Right renal pelvis (tissue), 4 donors: ENCODE results near the gene OLFML2B. TPM values are rescaled to one million over a fixed set of nuclear protein-coding genes. Genes with fewer than 3 reads are reported as not detected.
"Not testable (repeated sequence)": the region's sequence is repeated elsewhere in the genome, so short reads cannot be mapped to it uniquely, and the experiment has no call there.

Experiments used
- DNase-seq, 4 donors: peaks; one replicate each; pipeline ENCODE4 v3.0.0-alpha.2; 2013; ENCODE audit warnings: low read depth in 4 of 4, low spot score in 3 of 4, missing footprints in 1 of 4
- polyA plus RNA-seq, 4 donors: library from polyadenylated mRNA; unstranded; fragments of 120-200 nt; gene quantifications; one replicate each; pipeline ENCODE4 v1.2.1, GENCODE V29; 2013; ENCODE audit not compliant: insufficient read length in 4 of 4

The OLFML2B gene
- 10 to 100 TPM in 2 of 4 donors, 1 to 10 TPM in 2; 9.3 to 15.1 (median 10.2) TPM for polyA plus RNA-seq

DNA sequence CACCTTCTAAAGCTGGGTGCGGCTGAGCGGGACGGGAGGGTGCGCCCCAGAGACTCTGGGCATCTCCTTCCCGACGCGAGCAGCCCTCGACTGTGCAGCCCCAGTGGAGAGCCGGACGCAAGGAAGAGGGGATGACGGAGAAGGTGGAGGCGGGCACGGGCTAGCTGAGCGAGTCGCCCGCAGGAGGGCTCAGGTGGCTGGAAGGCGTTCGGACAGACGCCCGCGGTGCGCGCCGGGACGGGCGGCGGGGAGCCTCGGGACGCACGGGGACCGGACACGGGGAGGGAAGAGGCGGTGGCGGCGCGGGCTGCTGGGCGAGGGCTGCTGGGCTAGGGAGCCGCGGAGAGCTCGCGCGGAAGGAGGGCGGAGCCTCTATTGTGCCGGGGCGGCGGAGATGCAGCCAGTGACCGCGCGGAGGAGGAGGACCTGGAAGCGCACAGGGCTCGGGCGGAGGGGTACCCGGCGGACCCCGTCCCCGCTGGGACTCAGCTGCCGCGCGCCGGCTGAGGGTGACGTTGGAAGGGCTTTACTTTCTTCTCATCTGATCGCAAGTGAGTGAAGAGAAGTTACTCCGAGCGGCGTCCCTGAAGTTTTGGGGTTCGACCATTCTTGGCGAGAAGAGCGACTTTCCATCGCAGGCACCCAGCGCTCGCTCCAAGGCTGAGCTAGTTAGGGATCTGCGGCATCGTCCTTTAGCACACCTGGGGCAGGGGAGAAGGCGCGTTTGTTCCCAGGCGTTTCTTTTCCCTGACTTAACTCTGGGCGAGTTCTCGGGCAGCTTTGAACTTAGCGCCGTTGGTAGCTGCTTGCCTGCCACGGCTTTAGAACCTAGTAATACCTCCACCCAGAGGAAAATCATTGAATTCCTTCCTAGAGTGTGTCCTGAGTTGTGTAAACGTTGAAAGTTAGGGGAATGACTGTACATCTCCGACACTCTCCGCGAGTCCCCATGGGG is at the start of gene OLFML2B:
Gene OLFML2B, minus strand, starts transcription at position 323 of the 955 bp plus-strand sequence. CDS start 439 bp downstream, outside the sequence.
- no peak for DNase-seq

GRCh38 chr1:162072740-162073139 is 49.1 kb upstream of the OLFML2B start:
- DNase-seq, result no peak

DNA sequence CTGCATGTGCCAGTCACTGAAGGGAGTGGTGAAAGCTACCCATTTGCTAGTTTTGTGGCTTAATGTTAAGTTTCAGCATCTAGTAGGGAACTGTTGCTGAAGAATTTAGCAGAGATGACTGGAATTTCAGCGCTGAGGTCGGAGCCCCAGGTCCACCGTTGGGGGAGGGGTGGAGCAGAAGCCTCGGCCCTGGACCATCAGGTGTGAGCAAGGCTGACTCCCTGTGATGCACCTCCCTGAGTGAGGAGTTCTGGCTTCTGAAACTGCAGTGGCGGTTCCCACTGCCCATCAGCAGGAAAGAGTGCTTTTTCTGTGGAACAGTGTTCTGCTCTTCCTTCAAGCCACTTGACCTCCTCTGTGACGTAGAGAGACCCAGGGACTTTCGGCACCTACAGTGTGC is 47.2 kb upstream of the OLFML2B start:
- DNase-seq, result no peak

DNA sequence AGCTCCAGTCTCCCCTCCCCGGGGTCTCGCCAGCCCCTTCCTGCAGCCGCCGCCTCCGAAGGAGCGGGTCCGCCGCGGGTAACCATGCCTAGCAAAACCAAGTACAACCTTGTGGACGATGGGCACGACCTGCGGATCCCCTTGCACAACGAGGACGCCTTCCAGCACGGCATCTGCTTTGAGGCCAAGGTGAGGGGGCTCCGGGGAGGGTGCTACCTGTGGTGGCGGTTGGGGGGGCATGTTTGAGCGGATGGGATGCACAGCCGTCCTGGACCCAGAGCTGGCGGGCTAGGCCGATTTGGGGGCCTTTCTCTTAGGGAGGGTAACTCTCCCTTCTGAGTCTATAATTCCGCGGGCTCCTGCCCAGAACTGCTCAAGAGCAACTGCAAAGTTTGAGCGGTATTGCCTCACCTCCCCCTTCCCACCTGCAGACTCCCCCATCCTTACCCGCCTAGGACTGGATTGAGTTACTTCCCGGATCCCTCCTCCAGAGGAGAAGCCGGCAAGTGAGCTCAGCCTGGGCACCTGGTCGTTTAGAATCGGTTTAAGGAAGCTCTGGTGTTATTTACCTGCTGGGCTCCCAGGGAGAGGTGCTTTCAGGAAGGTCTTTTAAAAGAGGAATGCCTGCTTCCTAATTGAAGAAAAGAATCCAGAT is 46.6 kb upstream of the OLFML2B start:
- no peak for DNase-seq

DNA sequence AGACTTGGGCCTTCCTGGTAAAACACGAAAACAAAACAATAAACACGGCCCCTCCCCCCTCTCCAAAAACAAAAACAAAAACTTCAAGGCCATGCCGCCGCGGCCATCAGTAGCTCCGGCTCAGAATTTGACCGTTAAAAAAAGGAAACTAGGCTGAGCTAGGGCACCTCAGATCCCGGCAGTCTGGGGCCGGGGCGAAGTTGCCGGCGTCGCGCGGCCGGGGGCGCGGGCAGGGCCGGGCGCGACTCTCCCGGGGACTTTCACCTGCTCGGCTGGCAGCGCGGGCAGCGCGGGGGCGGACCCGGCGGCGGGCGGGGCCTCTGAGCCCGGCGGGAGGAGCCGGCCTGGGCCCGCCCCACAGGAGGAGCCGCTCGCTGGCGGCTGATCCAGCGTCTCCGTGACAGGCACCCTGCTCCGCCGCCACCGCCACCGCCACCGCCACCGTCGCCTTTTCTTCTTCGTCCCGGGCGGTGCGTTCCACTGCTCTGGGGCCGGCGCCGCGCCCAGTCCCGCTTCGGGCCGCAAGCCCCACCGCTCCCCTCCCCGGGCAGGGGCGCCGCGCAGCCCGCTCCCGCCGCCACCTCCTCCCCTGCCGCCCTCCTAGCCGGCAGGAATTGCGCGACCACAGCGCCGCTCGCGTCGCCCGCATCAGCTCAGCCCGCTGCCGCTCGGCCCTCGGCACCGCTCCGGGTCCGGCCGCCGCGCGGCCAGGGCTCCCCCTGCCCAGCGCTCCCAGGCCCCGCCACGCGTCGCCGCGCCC is 45.8 kb upstream of the OLFML2B start, which contains the start of gene NOS1AP:
Gene NOS1AP, plus strand, starts transcription at position 358 of the 760 bp plus-strand sequence. CDS start 487 bp downstream, outside the sequence.
- no peak for DNase-seq

DNA sequence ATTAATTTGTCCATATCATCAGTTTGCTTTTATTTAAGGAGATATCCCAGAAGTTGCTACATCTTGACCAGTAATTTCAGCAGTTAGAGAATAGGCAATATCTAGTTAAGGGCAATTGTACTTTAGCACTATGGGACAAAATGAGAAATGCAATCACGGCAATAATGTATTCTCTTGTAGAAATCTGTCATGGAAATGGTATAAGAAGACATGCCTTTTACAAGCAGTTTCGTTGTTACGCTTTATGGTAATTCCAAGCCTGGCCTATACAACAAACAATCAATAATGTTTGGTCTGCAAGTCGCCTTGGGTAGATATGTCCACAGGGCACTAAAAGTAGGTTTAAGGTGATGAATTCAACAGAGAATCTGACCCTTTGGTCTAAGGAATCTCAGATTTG is 44.6 kb upstream of the OLFML2B start:
- DNase-seq, result no peak

- no peak for DNase-seq
Observed at GRCh38 chr1:162067466-162067865, 43.8 kb upstream of the OLFML2B start.

DNA sequence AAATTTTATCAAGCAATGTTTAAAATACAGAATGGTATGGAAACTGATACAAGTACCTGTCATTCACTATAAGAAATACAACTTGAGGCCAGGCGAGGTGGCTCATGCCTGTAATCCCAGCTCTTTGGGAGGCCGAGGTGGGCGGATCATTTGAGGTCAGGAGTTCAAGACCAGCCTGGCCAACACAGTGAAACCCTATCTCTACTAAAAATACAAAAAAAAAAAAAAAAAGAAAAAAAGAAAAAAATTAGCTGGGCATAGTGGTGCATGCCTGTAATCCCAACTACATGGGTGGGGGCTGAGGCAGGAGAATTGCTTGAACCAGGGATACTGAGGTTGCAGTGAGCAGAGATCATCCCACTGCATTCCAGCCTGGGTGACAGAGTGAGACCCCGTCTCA is 43.2 kb upstream of the OLFML2B start:
- DNase-seq, result not testable (repeated sequence)

- no peak for DNase-seq
Observed at GRCh38 chr1:162065016-162065415, 41.3 kb upstream of the OLFML2B start.

DNA sequence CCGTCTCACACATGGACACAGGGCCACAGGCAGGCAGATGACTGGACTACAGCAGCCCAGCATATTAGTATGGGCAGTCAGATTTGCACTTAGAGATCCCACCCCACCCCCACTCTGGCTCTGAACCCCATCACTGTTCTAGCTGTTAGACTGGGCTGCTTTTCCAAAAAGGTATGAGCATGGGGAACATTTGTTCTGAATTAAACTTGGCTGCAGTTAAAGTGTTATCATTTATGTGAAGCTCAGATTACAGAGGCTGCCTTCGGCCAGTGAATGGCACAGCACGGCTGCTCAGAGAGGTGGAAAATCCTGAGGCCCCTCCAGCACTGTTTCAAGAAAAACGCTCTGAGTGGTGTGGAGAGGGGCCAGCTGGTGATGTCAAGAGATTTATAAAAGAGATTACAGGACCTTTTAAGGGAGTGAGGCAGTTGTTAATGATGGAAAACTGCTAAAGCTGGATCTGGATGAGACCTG is 38.9 kb upstream of the OLFML2B start:
- no peak for DNase-seq

DNA sequence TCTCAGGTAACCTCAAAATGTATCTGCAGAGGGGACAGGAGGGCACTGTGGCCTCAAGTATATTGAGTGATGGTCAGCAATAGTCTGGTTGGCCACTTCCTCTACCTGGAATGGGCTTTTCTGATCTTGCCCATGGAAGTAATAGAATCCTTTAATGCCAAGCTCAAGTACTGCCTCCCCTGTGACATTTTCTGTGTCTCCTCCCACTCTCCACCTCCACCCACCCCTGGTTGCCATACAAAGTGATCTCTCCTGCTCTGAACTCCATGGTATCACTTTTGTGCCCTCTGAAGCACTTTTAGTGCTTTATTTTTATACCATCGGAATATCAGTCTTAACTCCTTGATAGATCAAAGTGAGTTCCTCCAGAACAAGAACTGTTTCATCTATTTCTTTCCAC is 36.6 kb upstream of the OLFML2B start:
- DNase-seq, result no peak

- no peak for DNase-seq
Observed at GRCh38 chr1:162059721-162060120, 36.1 kb upstream of the OLFML2B start.

DNA sequence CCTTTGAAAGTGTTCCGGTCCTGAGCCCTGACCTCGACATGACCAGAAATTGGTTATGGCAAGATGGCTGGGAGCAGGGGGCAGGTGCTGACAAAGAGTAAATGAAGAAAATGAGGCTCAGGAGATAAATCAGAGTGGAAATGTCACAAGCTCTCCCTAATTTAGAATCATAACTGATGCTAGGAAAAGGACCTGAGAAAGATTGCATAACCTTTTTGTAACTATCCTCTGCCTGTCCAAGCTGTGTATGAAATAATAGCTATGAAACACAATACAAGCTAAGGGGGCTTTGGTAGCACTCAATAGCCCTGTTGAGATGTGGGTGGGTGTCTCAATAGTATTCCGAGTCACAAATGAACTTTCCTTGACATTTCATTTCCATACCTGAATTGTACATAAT is 32.9 kb upstream of the OLFML2B start:
- DNase-seq, result no peak

- DNase-seq, result peak in 1 of 4 donors; percentile 60
Observed at GRCh38 chr1:162056043-162056442, 32.4 kb upstream of the OLFML2B start.

- no peak for DNase-seq
Observed at GRCh38 chr1:162055062-162055461, 31.4 kb upstream of the OLFML2B start.

DNA sequence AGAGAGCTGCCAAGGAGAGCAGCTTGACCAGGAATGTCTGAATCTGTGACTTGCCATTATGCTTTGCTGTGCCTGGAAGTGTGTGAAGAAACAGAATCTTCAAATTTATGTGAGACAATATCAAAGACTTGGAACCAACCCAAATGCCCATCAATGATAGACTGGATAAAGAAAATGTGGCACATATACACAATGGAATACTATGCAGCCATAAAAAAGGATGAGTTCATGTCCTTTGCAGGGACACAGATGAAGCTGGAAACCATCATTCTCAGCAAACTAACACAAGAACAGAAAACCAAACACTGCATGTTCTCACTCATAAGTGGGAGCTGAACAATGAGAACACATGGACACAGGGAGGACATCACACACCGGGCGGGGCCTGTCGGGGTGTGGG is 30.3 kb upstream of the OLFML2B start:
- DNase-seq, result not testable (repeated sequence)

- DNase-seq, result no peak
Observed at GRCh38 chr1:162046921-162047320, 23.3 kb upstream of the OLFML2B start.

- no peak for DNase-seq
Observed at GRCh38 chr1:162042361-162042760, 18.7 kb upstream of the OLFML2B start.

DNA sequence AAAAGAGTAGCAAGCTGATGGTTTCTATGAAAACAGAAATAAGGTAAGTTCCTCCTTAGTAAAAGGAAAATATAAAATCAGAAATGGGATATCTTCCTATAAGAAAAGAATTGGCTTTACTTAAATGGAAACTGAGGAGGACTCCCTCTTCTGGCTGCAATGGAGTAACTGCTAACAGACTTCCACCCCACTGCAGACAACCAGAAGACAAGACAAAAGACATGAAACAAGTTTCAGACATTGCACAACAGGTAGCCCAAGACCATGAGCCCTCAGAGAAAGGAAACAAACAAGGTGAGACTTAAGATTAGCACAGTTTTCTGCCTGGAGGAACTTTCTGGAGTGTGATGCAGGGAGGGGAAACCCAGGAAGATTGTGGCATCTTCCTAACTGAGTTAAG is 17.0 kb upstream of the OLFML2B start:
- DNase-seq, result no peak

DNA sequence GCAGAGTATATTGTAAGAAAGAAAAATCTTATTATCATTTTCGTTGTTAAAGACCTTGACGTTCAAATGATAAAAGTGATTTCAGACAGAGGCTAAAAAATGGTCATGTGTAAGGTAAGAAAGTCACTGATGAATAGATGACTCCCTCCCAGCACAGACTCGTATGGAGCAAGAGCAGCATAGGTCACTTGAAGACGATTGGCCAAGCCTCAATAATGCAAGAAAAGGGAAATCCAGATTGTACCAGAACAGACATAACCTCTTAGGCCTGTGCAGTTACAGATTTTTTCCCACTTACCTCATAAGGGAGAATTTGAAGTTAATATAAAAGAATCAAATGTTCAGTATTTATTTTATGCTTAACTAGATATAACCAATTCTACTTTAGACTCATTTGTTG is 16.3 kb upstream of the OLFML2B start:
- no peak for DNase-seq

GRCh38 chr1:162038624-162039023 is 15.0 kb upstream of the OLFML2B start:
- no peak for DNase-seq
